Activated T-cell treated with anti-CD3 and anti-CD28 coated beads, Interleukin-2, amount 50 U/mL, for 1 hour (primary cell): Measurements from ENCODE around the gene PHLDB3.
A peak's percentile ranks its signal among the peaks of the same experiment; 100 is the strongest.
"Not testable (repeated sequence)": the region's sequence is repeated elsewhere in the genome, so short reads cannot be mapped to it uniquely, and the experiment has no call there.

ENCODE experiments used
- DNase-seq: peaks from one replicate; pipeline ENCODE4 v3.0.0-alpha.2; 2020

Gene PHLDB3

DNA sequence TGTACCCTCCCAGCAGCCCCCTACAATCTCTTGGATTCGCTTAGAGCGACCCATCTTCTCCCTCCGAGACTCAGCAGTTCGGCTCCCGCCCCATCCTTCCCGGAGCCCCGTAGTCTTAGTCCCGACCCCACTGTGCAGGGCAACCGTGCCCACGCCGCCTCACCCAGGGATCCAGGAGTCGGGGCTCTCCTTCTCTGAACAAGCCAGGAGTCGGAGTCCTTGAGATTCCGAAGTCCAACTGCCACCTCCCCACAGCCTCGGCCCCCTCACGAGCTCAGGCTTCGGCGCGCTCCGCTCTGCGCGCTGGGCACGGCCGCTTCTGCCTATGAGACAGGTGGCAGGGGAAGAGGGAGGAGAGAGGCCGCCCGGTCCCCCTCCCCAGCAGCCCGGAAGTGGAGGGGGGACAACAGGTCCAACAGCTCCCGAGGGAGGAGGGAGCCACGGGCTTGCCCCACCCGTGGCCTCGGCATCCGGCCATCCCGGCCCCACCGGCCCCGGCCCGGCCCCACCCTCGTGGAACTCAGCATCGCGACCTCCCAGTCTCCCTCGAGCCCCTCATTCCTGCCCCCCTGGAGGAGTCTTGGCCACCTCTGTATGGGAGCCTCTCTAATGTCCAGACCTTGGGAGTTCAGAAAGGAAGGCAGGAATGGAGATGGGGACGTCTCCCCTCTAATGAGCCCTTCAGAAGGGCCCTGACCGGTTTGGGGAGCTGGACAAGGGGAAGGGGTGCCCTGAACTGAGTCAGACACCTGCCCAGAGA is at the start of gene PHLDB3:
PHLDB3 (minus strand) TSS at position 321 of the 760 bp plus-strand sequence. CDS start 628 bp downstream, outside the sequence.
- DNase-seq = no peak

DNA sequence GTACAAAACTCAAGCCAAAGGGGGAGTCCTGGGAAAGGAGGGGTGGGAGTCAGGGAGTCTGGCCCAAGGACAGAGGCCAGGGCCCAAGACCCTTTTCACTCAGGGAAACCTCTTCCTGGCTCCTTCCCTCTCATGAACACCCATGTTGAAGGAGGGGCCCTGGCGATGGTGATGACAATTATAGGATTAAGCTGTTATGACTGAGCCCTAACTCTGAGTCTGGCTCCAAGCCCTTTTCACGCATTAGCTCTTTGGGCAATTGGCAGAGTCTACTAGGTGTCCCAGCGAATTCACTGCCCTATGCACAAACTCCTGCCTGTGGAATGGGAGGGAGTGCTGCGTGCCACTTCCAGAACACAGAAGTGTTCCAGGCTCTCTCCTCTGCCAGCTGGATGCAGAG is 49.1 kb upstream of the PHLDB3 start:
- DNase-seq = no peak

DNA sequence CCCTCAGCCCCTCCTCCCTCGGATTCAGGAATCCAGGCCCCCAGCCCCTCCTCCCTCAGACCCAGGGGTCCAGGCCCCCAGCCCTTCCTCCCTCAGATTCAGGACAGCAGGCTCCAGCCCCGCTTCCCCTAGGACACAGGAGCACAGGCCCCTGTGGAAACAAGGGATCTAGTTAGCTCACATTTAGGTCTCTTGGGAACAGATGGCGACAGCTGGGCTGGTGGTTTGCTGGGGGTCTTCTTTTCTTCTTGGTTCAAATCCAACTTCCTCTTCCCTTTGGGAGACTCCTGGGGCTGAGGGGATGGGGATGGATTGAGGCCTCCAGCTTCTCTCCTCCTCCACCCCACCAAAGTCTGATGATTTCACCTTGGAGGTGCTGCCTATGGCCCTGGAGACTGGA is 48.1 kb upstream of the PHLDB3 start:
- no peak for DNase-seq

DNA sequence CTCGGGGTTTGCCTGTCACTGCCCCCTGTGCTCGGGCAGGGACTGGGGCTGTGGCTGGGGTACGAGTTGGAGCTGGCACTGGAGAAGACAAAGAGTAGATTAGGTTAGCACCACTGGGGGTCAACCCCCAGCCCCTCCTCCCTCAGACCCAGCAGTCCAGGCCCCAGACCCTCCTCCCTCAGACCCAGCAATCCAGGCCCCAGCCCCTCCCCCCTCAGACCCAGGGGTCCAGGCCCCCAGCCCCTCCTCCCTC is 47.6 kb upstream of the PHLDB3 start:
- no peak for DNase-seq

DNA sequence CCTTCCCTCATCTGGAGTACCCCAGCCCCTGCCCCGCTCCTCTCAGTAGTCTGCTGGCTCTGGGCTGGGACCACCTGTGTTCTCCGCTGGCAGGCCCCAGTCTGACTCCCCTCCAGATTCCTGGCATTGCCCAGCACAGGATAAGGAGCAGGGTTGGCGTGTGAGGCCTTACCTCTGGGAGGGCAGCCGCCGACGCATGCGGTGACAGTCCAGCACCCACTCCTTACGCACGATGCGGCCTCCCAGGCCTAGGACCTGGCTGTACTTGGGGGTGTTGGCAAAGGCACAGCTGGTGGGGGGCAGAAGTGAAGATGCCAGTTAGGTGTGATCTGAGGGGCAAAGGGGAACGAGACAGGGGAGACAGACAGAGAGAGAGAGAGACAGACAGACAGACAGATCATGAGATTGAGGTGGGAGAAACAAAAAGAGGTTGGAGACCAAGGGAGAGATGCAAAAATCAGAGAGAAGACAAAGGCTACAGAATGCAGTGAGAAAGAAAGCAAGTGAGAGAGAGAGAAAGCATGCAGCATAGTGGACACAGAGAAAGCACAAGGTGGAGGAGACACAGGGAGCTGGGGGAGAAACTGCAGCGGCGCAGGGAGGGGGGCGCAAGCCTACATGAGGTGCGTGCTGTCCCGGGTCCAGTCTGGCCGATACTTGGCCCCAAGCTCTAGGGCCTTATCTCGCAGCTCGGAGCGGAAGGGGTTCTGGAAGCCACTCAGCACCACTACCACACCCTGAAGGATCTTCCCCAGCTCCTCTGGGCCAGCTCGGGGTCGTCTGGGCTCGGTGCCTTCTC is 47.1 kb upstream of the PHLDB3 start:
- DNase-seq = no peak

DNA sequence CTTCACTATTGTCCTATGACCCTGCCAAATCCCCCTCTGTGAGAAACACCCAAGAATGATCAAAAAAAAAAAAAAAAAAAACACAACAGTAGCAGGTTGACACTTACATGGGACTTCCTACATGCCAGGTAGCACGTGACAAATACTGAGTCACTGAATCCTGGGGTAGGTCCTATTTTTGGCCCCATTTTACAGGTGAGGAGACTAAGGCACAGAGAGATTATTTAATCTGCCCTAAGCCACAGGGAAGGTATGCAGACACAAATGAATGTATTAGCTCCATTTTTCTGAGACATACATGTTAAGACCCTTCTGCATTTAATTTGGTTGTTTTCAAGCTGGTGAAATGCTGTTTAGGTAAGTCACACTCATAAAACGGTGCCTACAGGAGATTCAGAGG is 44.2 kb upstream of the PHLDB3 start:
- no peak for DNase-seq

DNA sequence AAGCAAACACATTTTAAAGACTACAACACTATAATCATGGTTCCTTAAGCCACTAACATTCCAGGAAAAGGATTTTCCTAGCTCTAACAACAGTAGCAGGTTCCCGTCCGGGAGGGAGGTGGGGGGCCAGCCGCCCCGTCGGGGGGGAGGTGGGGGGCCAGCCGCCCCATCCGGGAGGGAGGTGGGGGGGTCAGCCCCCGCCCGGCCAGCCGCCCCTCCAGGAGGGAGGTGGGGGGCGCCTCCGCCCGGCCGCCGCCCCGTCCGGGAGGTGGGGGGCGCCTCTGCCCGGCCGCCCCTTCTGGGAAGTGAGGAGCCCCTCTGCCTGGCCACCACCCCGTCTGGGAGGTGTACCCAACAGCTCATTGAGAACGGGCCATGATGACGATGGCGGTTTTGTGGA is 43.4 kb upstream of the PHLDB3 start:
- not testable (repeated sequence) for DNase-seq

DNA sequence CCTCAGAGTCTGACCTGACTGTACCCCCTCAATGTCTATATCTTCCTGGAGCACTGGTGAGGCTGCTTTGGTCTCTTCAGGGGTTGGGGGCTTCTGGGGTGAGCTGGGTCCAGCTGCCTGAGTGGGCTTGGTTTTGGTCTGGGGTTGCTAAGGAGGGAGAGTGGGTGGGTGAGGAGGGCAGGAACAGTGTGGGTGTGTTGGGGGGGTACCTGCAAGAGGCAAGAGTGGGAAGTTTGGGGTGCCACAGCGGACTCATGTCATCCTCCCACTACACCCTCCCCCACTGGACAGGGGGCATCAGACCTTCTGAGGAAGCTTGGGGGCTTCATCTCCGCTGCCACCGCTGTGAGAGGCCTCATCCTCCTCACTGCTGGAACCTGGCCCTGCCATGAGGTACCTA is 42.0 kb upstream of the PHLDB3 start:
- DNase-seq = no peak

DNA sequence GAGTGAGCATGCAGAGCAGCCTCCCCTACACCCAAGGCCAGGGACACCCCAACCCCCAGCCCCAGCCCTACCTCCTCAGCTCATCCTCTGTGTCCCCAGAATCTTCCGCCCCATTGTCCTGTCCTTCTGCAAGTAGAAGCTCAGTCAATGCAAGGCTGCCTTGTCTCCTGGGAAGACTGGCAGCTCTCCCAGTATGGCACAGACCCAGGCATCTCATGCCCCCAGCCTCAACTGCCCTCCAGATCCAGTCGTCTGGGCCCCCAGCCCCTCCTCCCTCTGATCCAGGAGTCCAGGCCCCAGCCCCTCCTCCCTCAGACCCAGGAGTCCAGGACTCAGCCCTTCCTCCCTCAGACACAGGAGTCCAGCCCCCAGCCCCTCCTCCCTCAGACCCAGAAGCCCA is 41.4 kb upstream of the PHLDB3 start:
- DNase-seq = no peak

DNA sequence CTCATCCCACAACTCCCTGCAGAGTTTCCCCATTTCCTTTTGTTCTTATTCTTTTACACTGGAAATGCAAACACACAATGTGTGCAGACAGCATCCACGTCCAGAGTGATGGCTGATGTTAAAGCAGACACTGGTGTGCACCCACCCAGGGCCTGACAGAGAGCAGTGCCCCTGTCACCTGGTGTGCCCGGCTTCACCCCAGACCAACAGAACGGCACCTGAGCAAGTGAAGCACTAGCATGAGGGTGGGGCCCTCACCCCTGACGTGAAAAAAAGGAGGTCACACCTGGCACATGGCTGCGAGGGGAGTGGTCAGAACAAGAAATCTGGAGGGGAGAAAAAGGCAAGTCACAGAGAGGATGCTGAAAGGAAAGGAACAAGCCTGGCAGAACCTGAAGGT is 40.7 kb upstream of the PHLDB3 start:
- no peak for DNase-seq

DNA sequence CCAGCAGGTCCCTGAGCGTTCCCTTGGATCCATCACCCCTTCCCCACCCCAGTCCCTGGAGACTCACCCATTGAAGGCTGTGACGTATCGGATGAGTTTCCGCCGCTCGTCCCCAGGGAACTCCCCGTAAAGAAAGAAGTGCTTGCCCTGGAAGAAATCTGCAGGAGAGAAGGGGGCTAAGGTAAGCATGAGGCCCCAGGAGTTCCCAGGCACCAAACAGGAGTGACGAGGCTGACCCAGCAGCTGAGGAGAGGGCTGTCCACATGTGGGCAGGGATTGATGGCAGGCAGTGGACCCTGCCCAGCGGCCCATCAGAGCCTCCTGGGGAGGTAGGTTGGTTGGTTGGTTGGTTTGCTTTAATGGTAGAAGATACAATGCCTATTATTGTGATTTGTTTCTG is 39.5 kb upstream of the PHLDB3 start:
- DNase-seq = no peak

DNA sequence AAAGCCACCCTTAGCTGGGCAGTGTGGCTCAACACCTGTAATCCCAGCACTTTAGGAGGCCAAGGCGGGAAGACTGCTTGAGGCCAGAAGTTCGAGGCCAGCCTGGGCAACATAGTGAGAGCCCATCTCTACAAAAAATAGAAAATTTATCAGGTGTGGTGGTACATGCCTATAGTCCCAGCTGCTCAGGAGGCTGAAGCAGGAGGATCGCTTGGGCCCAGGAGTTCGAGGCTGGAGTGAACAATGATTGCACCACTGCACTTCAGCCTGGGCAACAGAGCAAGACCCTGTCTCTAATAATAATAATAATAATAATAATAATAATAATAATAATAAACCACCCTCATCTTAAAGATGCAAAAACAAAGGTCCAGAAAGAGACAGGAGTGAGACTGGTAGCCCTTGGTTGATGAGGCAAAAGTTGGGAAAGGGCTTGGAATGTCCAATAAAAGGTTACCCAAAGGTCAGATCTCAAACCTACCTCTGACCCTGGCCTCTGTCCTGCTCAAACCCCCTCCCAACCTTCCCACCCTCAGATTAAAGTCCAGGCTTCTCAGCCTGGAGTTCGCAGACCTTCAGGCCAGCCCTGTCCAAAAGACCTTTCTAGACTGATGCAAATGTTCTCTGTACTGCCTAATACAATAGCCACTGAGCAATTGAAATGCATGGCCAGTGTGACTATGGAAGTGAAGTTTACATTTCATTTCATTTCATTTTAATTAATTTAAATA is 37.5 kb upstream of the PHLDB3 start:
- DNase-seq = no peak

DNA sequence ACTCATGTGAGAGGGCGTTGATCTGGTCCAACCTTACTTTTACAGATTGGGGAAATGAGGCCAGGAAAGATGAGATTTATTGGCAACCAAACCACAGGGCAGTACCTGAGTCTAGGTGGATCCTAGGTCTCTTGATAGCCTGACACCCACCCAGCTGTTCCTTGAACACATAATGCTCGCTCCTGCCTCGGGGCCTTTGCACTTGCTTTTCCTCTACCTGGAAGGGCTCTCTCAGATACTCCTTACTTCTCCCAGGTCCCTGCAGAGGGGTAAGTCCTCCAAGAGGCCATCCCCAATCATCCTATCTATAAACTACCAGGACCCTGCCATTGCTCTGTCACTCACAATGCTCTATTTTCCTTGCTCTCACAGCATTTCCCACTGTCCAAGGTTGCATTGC is 35.8 kb upstream of the PHLDB3 start:
- DNase-seq = no peak

DNA sequence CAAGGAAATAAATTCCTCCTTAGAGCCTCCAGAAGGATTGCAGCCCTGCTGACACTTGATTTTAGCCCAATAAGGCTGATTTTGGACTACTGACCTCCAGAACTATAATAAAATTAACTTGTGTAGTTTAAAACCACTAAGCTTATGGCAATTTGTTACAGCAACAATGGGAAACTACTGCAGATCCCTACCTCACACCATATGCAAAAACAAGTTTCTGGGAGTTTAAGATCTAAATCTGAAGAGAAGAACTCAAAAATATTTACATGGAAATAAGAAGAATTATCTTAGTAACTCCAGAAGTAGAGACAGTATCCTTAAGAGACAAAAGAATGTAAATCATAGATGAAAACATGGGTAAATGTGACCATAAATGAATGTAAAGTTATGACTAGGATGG is 34.4 kb upstream of the PHLDB3 start:
- DNase-seq = no peak

DNA sequence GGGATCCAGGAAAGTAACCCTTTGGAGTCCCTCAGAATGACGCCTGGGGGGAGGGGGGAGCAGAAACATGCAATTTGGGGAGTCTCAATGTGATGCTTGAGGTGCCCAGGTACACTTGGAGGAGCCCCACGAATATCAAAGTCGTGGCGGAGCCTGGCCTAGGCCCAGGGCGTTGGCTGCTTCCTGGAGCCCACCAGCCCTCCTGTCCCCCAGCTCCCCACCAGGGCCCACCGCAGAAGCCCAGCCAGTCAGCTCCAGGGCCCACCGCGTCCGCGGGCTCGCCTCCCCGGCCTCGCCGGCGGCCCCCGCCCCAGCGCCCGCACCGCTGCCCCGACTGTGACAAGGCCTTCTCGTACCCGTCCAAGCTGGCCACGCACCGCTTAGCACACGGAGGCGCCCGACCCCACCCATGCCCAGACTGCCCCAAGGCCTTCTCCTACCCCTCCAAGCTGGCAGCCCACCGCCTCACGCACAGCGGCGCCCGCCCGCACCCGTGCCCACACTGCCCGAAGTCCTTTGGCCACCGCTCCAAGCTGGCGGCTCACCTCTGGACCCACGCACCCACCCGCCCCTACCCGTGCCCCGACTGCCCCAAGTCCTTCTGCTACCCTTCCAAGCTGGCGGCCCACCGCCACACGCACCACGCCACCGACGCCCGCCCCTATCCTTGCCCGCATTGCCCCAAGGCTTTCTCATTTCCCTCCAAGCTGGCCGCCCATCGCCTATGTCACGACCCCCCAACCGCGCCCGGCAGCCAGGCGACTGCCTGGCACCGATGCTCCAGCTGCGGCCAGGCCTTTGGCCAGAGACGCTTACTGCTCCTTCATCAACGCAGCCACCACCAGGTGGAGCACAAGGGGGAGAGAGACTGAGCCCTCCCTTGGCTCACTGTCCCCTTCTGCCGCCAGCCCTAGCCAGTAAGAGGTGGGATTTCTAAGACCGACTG is 30.5 kb upstream of the PHLDB3 start:
- DNase-seq = peak; percentile 42

DNA sequence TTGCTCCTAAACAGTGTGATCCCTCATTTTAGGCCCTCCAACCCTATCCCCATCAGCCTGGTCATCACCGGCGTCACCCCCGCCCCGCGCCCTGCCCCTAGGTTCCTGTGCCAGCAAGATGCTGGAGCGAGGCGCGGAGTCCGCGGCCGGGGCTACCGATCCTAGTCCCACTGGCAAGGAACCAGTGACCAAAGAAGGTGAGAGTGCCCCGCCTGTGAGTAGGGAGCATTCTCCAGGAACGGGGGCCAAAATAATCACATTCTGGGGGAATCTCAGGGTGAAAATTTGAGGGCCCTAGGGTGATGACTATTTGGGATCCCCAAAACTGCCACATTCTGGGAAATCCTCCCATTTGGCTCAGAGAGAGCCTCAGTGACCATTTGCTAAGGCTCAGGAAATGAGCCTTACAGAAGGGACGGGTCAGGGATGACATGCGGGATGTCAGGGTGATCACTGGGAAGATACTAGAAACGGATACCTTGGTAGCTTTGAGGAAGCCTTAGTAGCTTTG is 29.8 kb upstream of the PHLDB3 start:
- no peak for DNase-seq

DNA sequence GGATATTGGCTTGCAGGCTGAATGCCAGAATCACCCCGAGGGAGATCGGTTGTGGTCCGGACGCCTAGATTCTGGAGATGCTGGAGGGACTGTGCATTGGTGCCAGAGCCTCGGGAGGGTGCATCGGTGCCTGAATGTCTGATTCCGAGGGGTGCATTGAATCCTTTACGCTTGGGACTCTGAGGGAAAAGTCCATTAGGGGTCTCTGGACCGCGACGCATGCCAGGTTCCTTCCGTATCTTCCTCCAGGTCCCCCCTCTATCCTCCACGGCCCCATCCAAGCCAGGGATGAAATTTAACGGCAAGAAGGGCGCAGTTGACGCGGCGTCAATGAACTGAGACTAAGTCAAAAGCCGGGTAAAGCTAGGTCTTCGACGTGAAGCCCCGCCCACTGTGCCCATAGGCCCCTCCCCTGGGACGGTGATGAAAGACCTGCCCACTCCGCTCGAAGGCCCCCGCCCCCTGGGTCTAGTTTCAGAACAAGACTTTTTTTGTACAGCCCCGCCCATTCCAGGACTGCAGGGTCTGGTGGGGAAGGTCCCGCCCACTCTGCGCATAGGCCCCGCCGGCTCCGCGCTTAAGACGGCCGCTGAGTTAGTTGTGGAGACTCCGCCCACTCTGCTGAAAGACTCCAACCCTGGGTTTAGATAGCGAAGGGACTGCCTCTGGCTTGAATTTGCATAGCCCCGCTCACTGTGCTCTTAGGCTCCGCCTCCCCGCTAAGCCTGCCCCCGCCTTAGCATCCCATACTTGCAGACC is 29.2 kb upstream of the PHLDB3 start:
- DNase-seq = peak; percentile 93

DNA sequence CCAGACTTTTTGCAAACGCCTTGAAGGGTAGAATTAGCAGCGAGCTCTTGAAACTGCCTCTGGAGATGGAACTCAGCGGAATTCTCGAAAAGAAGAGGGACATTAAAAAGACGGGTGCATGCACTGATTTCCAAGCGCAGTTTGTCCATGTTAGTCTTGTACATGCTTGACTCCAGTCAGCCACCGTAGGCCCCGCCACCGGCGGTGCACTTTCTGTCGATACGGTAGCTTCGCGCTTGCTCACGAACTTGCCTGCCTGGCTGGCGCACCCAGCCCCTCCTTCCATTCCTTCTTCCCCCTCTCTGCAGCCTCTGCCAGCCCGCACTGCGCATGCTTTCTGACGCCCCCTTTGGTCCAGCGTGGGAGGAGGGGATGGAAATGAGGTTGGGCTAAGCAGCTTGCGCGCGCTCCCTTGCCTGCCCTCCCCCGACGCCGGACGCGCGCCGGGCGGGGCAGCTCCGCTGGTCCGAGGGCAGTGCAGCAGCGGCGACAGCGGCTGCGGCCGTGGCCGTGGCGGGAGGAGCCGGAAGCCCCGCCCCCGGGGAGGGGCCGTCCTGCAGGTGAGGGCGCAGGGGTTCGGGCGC is 28.5 kb upstream of the PHLDB3 start, which contains the start of gene ZNF575:
ZNF575 (plus strand) TSS at position 227 of the 584 bp plus-strand sequence. CDS start 1,235 bp downstream, outside the sequence.
- DNase-seq = peak; percentile 79

DNA sequence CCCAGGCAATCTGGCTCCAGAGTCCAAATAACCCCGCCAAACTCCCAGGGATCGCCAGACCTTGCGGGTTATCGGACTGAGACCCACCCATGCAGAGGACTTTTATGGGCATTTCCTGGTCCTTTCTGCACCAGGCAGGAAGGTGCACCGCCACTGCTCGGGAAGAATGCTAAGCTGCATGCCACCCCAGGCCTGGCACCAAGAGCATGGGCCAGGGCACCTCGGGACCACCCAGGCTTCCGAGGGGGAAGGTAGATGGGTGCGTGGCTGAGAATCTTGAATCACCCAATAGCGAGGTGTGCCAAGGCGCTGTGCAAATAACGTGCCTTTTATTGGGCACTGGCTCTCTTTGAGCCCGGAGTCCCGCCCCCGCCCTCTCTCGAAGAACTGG is 28.0 kb upstream of the PHLDB3 start:
- no peak for DNase-seq

DNA sequence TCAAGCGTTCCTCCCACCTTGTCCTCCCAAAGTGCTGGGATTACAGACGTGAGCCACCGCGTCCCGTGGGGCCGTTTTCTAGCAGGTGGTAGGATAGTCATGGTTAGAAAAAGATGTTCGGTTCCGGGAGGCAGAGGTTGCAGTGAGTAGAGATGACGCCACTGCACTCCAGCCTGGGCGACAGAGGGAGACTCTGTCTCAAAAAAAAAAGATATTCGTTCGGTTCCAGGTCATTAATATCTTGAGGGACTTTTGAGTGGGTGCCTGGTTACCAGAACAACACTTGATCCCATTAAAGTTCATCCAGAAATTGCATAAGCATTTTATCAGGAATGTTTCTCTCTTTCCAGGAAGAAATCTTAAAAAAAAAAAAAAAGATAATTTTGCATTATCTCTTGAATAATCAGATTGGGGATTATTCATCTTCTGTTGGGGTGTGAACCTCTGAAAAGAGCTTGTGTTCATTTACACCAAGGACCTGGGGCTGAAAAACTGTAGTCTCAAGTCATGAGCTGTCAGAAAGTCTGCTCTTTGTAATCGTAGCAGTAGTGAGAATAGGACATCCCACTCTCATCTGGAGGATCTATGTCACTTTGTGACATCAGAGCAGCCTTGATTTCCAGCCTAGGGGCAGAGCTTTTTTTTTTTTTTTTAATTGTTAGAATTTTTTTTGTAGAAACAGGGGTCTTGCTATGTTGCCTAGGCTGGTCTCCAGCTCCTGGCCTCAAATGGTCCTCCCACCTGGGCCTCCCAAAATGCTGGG is 23.5 kb upstream of the PHLDB3 start:
- no peak for DNase-seq
